Measurements from ENCODE around the gene HPS4.
"Not testable (repeated sequence)": the region's sequence is repeated elsewhere in the genome, so short reads cannot be mapped to it uniquely, and the experiment has no call there.

Gene HPS4

DNA sequence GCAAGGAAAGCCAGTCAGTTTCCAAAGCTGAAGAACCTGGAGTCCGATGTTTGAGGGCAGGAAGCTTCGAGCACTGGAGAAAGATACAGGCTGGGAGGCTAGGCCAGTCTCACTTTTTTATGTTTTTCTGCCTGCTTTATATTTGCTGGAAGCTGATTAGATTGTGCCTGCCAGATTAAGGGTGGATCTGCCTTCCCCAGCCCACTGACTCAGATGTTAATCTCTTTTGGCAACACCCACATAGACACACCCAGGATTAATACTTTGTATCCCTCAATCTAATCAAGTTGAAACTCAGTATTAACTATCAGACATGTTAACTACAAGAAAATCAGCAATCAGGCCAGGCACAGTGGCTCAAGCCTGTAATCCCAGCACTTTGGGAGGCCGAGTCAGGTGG is 44.8 kb downstream of the HPS4 start:
- DNase-seq, result not testable (repeated sequence)

DNA sequence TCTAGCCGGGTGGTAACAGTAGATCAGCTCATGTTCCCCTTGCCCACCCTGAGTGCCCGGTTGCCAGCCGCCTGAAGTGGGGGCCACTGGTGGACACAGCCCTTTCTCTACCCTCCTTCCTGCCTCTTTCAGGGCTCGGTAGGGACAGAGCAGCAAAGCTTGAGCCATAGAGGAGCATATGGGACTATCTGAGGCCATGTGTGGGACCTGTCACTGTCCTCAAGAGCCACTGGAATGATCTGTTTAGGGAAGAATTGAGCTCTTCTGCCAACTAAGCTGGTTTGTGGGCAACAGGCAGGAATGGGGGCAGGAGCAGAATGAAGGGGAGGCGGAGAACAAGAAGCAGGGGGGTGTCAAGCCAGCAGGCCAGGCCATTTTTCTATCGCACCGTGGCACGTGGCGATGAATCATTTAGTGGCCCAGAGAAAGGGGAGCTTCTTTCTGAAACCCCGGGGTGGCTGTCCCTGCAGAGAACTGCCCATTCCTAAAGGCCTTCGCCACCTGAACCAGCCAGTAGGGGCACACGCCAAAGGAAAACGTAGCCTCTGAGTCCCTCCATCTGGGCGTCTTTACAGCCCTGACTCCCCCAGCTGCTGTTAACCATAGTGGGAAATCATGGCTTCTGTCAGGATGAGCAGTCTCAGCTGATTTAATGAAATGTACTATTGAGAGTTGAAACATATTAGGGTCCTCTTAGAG is 45.7 kb downstream of the HPS4 start:
- DNase-seq, result no peak

DNA sequence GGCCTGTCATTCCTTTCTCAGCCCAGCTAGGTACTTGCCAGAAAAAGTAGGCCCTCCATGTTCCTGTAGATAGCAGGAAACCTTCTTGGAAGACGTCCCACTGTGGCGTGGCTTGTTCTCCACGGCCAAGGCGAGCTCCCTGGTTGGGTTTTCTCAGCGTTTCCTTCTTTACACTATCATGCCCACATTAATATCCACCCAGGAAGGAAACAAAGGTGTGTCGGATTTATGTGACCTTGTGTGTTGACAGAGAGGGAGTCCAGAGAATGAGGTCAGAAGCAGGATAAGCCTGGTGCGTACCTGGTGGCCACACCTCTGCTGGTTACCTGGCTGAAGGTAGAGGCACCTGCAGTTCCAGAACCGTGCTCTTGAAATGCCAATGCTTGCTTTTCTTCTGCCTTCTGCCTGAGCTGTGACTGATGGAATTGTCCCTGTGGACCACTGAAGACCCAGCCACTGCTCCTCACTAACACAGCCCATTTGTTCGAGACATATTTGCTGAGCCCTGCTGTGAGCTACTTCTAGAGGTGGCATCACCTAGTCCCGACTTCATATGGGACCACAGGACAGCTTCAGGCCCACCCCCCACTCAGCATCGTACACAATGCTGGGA is 46.6 kb downstream of the HPS4 start:
- DNase-seq, result no peak

DNA sequence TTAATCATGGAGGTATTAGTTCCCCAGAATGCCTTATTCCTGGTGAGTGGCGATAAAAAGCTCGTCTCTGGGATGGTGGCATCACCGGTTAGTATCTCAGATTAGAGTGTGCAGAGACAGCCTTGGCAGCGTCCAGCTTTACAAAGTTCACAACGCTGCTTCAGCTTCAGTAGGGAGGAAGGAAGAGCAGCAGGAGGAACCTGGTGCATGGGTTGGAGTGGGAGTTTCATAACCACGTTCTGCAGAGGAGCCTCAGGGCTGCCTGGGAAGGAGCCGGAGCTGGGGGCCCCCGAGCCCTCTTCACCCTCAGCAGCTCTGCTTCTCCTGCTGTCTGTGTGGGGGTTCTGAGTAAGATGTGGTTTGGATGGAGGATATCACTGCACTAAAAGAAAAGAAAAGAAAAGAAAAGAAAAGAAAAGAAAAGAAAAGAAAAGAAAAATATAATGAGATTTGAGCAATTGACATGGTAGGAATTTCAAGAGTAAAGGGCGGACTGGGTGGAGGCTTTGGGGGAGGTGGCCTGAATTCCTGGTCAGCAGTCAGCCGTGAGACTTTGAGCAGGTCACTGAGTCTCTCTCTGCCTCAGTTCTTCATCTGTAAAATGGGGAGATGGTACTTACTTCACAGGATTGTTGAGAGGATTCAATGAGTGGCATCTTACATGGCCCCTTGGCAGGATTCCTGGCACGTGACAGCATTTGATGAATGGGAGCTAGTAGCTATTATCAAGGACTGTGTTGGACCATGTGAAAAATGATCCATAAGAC is 48.1 kb downstream of the HPS4 start:
- no peak for DNase-seq

DNA sequence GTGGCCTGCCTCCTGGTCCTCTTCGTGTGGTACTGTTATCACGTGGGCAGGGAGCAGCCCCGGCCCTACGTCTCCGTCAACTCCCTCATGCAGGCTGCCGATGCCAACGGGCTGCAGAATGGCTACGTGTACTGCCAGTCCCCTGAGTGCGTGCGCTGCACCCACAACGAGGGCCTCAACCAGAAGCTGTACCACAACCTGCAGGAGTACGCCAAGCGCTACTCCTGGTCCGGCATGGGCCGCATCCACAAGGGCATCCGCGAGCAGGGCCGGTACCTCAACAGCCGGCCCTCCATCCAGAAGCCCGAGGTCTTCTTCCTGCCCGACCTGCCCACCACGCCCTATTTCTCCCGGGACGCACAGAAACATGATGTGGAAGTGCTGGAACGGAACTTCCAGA is 49.8 kb downstream of the HPS4 start:
- no peak for DNase-seq

DNA sequence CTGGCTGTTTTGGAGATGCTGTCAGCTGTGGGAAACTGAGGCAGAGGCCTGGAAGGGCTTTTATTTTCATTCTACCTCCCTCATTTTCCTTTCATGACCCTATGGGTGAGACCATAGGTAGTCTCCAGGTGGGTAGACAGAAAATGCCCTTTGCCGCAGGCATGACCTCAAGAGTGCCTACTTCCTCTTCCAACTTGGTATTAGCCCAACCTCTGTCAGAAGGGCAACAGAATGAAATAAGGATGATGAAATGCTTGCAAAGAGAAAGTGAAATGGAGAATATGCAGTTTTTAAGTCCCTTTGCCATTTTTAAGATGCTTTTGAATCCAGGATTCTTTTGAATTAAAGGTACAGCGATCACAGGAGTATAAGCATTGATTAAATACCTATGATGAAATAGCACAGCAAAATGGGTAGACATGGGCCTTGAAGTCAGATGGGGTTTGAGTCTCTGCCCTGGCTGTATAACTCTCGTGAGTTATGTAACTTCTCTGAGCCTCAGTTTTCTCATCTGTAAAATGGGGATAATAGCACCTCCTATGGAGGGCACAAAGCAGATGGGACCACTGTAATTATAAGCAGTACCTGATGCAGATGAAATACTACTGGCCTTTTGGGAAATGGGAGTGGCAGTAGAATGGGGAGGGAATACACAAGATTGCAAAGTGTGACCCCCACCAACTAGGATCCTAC is 50.8 kb downstream of the HPS4 start:
- no peak for DNase-seq

DNA sequence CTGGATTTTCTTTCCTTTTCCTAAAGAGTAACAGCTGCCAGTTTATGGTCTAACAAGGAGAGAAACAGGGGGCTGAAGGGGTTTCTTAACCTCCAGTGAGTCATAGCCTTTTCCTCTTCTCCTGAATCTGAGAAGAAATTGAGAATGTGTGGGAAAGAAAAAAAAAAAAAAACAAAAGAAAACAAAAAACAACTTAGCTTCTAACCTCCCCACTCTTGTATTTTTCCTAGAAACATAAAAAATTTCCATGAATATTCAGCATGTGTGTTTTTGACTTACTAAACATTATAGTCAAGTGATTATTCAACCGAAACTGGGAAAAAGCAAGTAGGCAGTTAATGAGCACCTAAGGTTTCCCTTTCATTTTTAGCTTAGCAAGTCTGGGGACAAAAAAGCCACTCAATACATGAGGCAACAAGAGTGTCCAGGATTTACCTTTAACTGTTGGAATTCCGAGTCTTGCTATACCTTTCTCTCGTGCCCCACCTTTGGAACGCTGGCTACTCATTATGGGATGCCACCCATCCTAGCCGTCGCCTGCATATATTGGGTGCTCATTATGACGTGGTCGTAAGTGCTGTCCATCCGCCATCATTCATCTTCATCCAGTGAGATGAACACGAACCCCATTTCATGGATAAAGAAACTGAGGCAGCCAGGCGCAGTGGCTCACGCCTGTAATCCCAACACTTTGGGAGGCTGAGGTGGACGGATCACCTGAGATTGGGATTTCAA is 52.2 kb downstream of the HPS4 start:
- peak; percentile 13 for DNase-seq

DNA sequence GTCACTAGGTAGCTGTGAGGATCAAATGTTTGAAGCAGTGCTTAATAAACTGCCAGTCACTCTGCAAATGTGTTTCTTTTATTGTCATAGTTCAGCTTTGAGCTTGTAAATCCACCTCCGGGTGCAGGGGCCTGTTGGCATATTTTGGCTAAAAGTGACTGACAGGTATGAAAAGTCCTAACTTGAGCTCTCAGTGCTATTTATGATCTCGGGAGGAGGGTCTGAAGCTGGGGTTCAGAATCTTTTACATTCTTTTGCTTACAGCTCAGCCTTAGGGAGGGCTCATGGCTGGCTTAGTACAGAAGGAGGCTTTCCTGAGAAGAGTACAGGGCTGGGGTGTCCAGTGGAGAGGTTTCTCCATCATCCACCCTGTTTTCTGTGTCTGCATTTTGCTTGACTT is 53.0 kb downstream of the HPS4 start:
- DNase-seq, result no peak

DNA sequence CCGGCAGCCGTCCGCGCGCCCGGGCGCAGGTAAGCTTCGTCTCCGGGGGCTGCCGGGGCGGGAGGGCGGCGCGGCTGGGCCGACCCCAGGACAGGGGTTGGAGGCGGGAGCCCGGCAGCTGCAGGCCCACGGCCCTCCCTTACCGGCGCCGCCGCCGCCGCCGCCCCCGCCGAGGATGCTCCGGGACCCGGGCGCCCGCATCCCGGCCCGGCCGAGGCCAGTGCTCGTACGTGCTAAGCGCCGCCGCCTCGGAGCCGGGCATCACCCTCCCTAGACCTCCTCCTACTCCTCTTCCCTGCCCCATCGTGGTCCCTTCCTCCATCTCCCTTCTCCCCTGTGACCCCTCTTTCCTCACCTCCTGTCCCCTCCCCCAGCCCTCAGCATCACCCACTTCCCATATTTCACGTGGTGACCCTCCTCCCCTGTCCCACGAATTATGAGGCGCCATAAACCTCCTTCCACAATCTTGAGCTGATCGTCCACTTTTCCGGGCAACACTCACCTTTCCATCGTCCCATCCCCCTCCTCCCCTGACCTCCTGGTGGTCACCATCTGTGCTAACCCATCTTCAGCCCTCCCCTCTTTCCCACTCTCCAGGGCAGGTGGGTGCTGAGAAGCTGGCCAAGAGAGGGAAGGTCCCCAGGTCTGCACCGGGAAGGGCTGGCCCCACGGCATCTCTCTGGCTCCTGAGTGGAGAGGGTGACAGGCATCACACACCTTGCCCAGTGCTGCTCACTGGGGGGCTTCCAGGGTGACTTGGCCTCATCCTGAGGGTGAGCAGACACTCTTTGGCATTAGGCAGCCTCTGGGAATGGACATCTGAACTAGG is 53.9 kb downstream of the HPS4 start:
- no peak for DNase-seq

DNA sequence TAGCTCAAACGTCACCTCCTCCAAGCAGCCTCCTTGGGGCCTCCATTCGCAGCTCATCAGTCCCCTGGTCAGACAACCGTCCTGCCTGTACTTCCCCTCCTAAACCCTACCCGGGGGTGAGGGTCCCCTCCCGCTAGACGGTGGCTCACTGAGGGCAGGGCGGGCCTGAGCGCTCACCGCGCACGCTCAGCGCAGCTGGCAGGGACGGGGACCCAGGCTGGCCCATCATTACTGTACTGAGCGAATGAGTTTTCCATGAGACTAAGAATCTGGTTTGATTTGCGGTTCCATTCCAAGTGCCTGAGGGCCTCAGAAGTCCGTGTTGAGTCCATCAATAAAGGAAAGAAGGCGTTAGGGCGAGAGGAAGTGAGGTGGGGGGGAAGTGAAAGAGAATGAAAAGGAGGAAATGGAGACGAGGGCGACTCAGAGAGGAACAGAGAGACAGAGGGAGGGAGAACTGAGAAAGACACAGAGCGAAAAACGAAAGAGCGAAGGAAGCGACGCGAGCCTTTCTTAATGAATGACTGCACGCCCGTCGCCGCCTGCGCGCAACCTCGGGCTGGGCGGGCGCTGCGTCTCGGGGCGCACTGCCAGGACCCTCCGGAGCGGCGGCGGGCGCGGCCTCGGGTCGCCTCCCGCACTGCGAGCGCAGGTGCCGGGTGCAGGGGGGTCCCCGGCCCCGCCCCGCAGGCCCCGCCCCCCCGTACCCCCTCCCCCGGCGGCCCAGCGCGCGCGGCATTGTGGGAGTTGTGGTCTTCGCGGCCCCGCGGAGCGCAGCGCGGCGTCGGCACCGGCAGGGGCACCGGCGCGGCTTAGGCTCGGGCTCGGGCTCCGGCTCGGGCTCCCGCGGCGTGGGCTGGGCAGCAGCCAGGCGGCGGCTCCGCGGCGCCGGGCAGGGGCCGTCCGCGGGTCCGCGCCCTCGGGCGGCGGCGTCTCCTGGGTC is 54.8 kb downstream of the HPS4 start, which contains the start of gene ASPHD2:
ASPHD2 (plus strand) TSS at position 746 of the 943 bp plus-strand sequence. CDS start 4,356 bp downstream, outside the sequence.
- peak; percentile 71 for DNase-seq

DNA sequence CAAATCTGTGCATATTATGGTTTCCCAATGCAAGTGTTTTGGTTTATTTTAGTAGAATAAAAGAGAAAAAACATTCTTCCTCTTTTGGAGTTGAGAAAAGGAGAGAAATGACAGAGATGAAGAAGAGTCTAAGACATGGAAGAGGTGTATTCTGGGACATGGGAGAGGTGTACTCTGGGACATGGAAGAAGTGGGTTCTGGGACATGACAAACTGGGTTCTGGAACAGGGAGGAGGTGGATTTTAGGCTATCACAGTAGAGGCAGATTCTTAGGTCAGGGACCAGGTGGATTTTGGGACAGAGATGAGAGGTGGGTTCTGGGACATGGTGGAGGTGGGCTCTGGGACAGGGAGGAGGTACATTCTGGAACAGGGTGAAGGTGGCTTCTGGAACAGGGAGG is 56.7 kb downstream of the HPS4 start:
- no peak for DNase-seq

DNA sequence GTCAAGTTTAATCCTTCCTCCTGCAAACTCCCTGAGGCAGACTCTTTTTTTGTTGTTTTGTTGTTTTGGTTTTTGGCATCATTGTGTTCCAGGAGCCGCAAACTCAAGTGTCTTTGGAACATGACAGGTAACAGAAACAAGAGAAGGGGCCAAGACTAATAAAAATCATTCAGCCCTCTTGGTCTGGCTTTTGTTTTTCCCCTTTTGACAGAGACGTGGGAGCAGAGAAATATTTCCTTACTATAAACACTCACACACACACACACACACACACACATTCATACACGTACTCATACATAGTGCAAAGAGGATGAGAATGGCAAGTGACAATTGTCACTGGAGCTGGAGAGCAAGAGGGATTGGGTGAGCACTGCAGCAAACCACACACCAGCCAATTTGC is 65.0 kb downstream of the HPS4 start:
- DNase-seq, result no peak

DNA sequence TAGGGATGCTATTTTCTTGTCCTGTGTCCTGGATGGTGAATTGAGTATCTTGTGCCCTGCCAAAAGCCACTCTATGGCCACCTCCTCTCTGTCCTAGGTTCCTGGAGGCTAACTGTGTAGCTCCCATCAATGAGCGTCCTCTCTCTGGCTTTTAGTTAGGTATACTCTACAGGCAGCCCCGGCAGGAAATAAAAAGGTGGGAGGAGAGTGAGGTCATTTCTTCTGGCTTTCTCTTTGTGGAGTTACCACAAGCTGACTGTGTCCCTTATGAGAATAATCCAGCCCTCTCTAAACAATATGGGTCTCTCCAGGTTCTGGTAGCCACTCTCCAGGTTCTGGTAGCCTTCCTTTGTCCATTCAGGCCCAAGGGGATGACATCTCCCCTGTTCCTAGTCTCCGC is 66.2 kb downstream of the HPS4 start:
- no peak for DNase-seq

DNA sequence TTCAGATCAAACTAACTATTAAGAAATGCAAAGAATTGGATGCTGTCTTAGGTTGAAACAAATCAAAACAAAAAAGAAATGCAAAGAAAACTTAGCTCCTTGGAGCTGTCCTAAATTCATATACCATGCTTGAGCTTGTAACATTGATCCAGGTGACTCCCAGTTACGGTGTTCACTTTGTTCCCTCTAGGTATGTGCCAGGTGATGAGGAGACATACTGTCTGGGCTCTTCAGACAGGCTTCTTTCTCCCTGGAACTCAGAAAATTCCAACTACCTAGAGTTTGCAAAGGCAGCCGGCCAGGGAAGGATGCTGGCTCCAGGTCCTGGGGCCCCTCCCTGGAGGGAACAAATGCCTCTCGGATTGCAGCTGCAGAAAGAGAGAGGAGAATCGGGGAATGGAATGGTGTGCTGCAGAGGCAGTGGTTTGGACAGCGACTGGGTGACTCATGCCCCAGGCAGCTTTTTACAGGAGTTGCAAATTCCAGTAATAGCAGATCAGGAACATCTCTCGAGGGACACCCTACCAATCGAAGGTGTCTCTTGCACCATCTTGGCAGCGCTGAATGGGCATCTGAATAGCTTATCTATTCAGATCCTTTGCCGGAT is 66.8 kb downstream of the HPS4 start:
- peak; percentile 91 for DNase-seq

DNA sequence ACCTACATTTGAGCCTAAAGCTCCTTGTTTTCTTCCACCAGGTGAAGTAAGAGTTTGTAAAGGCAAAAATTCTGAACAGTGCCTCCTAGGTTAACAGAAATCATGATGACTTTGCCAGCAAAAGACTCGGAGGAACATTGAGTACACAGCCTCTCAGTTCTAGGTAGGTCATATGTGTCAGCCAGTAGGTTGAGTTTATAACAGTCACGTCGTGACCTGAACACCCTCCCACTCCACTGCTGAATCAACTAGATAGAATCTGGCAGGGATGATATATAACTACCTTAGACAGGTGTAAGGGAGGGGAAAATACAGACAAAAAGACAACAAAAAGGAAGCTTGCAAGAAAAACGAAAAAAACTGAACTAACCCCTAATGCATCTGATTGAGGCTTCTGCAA is 67.3 kb downstream of the HPS4 start:
- no peak for DNase-seq

DNA sequence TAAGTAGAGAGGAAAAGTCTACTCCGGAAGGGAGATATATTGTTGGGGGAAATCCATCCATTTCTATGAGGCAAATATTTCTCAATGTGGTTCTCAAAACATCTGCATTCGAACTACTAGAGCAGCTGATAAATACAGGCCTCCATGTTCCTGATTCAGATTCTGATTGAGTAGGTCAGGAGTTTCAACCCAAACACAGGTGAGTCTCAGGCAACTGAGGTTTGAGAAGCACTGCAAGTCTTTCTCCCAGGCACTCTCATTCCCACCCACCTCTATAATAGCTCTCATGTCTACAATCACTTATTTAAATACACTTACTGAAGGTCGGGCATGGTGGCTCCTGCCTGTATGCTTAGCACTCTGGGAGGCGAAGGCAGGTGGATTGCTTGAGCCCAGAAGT is 69.2 kb downstream of the HPS4 start:
- DNase-seq, result no peak

DNA sequence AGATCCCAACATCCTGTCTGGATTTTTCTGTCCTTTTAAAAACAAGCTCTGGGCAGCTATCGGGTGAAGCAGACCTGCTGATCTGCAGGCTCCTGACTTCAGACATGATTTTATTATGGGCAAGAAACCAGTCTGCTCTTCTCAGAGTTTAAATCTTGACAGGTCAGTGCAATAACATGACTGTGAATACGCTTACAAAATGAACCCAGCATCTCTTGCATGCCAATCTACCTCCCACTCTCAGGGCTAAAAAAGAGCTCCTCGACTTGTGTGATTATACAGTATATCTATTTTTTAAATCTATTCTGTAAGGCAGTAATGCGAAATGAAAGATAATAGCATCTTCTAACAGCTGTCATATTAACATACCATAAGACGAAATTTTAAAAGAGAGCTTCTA is 73.2 kb downstream of the HPS4 start:
- no peak for DNase-seq

DNA sequence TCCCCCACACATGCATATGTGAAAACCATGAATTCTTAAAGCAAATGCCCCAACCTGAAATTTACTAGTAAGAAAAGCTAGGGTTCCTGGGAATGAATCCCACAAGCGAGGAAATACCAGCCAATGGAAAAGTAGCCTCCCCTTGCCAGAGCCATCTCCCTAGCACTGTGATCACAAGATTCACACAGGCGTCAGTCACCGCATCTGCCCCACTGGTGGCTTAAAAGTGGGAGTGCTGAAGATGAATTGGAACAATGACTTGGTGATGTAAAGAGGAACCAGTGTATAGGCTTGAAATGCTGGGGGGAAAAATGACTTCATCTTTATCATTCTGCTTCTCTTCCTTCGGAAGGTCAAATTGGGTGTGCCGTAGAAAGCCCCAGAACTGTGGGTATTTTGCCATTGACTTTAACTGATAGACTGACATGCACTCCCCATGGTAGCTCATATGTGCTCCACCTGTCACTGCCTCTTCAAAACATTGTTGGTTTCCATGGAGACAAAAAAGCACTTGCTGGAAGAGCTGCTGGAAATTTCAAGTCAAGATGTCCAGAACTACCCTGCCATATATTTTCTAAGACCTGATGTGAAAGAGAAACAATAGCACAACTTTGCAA is 73.8 kb downstream of the HPS4 start:
- DNase-seq, result no peak

DNA sequence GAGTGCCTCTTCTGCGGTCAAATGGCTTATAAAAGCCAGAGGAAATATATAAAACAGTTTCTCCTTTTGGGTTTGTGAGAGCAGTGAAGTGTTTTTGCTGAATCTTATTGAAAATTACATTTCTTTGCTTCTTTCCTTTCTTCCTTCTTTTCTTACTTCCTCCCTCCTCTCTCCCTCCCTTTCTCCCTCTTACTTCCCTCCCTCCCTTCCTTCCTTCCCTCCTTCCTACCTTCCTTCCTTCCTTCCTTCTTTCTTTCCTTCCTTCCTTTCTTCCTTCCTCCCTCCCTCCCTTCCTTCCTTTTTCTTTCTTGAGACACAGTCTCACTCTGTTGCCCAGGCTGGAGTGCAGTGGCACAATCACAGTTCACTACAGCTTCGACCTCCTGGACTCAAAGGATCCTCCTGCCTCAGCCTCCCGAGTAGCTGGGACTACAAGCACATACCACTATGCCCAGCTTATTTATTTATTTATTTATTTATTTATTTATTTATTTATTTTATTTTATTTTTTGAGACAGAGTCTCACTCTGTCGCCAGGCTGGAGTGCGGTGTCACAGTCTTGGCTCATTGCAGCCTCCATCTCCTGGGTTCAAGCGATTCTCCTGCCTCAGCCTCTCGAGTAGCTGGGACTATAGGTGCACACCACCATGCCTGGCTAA is 74.9 kb downstream of the HPS4 start:
- DNase-seq, result not testable (repeated sequence)

Measured in EL (cell line).